Tibial nerve (tissue), 3 donors: Measurements from ENCODE around the gene C19orf25.
"Not testable (repeated sequence)": the region's sequence is repeated elsewhere in the genome, so short reads cannot be mapped to it uniquely, and the experiment has no call there.

Experiments used
- POLR2A ChIP-seq, 2 donors: fragments of 450-650 bp; IDR thresholded peaks; one replicate each; pipeline ENCODE4 v1.6.1; 2017; ENCODE audit warnings: antibody characterized with exemption in 2 of 2, mild to moderate bottlenecking in 2 of 2, moderate library complexity in 2 of 2
- TF ChIP-seq, protein P1 (sequence below), 5 experiments: fragments of 200-600 bp in 3 of 5; fragments of 450-650 bp in 2 of 5; sonication (generic) in 3 of 5; IDR thresholded peaks; one replicate each; pipeline ENCODE4 v1.5.1; 2016 to 2019; ENCODE audit warnings: antibody characterized with exemption in 5 of 5, mild to moderate bottlenecking in 3 of 5, moderate library complexity in 2 of 5

DNA sequence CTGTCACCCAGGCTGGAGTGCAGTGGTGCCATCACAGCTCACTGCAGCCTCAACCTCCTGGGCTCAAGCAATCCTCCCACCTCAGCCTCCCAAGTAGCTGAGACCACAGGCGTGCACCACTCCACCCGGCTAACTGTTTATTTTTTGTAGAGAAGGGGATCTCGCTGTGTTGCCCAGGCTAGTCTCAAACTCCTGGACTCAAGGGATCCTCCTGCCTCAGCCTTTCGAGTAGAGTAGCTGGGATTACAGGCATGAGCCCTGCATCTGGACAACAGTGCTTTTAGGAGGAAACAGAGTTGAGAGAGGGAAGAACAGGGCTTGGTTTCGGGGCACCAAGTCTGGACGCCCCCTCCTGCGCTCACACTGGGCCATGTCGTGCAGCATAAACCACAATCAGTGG is 40.8 kb upstream of the C19orf25 start:
- not testable (repeated sequence) for TF ChIP-seq POLR2A (IDR thresholded peaks at IDR 0.05)
- TF ChIP-seq, protein P1, sequence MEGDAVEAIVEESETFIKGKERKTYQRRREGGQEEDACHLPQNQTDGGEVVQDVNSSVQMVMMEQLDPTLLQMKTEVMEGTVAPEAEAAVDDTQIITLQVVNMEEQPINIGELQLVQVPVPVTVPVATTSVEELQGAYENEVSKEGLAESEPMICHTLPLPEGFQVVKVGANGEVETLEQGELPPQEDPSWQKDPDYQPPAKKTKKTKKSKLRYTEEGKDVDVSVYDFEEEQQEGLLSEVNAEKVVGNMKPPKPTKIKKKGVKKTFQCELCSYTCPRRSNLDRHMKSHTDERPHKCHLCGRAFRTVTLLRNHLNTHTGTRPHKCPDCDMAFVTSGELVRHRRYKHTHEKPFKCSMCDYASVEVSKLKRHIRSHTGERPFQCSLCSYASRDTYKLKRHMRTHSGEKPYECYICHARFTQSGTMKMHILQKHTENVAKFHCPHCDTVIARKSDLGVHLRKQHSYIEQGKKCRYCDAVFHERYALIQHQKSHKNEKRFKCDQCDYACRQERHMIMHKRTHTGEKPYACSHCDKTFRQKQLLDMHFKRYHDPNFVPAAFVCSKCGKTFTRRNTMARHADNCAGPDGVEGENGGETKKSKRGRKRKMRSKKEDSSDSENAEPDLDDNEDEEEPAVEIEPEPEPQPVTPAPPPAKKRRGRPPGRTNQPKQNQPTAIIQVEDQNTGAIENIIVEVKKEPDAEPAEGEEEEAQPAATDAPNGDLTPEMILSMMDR (IDR thresholded peaks at IDR 0.05) = not testable (repeated sequence)
